ENCODE results near the gene WDR62.
"Not testable (repeated sequence)": the region's sequence is repeated elsewhere in the genome, so short reads cannot be mapped to it uniquely, and the experiment has no call there.

WDR62 gene

DNA sequence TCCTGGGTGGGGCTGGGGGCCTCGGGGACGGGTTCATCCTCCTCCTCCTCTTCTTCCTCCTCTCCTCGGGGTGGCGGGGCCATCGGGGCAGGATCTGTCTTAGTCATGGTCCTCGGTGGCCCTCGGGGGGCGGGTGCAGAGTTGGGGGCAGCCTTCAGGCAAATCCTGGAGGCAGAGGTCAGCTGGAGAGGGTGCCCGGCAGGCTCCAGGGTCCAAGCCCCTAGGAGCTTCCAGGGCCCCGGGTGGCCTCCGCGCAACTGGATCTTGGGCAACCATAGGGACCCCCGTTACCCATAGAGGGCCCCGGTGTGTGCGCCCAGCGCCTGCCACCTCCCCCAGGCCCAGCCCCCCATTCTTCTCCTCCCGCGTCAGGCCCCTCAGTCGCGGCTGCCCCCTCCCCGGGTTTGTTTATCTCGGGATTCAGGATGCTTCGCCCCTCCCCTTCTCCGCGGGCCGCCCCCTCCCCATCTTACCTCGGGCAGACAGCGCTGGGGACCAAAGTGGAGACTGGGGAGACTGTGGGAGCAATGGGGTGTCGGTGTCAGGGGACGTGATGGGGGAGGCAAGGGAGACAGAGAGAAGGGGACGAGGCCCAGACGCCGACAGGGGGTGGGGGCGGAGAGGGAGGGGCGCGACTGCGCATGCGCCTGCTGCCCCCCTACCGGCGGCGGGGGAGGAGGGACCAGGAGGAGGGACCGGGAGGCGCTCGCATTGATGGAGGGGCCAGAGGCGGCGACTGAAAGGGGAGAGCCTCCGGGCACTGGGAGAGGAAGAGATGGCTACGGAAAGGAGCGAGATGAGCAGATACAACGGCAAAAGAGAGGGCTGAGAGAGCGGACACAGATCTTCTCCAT, 22.2 kb upstream of the WDR62 start, which contains the start of gene CLIP3:
CLIP3 (minus strand) TSS at position 623 of the 854 bp plus-strand sequence; CDS start at position 107, 516 bp downstream.
- in situ Hi-C loops (cut with MboI; ENCODE audit: low sequenced_read_pairs), result no loop called here

DNA sequence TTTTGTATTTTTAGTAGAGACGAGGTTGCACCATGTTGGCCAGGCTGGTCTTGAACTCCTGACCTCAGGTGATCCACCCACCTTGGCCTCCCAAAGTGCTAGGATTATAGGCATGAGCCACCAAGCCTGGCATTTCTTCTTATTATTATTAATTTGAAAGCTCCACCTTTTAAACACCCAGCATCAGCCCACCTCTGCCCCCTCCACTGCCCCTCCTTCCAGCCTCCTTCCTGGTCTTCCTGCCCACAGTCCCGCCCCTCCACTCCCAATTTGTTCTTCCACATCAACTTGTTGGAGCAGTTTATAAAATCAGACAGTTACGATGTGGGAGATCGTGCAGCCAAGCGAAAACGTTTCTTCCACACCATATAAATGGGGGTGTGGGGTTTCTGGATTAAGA, 14.2 kb upstream of the WDR62 start:
- in situ Hi-C loops (cut with MboI; ENCODE audit: low sequenced_read_pairs), result no loop called here

DNA sequence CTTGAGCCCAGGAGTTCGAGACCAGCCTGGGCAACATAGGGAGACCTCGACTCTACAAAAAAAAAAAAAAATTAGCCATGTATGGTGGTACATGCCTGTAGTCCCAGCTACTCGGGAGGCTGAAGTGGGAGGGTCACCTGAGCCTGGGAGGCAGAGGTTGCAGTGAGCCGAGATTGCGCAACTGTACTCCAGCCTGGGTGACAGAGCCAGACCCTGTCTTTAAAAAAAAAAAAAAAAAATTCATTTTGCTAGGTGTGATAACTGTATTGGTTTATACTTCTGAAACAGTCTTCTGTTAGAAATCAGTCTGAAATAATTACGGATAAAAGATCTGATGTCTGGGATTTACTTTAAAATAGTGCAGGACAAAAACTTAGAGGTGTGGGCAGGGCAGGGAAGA, 13.6 kb upstream of the WDR62 start:
- in situ Hi-C loops (cut with MboI; ENCODE audit: low sequenced_read_pairs), result not testable (repeated sequence)

DNA sequence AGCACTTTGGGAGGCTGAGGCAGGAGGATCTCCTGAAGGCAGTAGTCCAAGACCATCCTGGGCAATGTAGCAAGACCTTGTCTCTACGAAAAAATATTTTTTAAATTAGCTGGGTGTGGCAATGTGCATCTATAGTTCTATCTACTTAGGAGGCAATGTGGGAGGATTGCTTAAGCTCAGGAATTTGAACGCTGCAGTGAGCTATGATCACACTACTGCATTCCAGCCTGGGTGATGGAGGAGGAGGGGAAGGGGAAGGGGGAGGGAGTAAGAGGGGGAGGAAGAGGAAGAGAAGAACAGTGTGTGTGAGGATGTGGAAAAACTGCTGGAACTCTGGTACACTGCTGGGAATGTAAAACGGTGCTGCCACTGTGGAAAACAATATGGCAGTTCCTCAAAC, 12.9 kb upstream of the WDR62 start:
- in situ Hi-C loops (cut with MboI; ENCODE audit: low sequenced_read_pairs), result no loop called here

DNA sequence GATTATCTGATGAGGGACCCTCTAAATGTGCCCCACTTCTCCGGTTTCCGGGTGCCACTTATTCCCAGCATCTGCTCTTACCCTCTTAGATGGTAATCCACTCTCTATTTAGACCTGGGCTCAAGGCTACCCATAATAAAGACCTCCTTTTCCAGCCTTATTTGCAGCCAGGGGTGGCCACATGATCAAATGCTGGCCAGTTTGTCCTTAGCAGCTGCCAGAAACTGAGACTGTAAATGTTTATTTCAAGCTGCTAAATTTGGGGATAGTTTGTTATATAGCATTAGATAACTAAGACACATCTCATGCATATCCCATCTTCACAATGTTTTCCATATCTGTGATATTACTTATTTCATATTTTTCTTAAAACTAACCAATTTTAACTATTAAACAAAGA, 10.7 kb upstream of the WDR62 start:
- in situ Hi-C loops (cut with MboI; ENCODE audit: low sequenced_read_pairs), result no loop called here

DNA sequence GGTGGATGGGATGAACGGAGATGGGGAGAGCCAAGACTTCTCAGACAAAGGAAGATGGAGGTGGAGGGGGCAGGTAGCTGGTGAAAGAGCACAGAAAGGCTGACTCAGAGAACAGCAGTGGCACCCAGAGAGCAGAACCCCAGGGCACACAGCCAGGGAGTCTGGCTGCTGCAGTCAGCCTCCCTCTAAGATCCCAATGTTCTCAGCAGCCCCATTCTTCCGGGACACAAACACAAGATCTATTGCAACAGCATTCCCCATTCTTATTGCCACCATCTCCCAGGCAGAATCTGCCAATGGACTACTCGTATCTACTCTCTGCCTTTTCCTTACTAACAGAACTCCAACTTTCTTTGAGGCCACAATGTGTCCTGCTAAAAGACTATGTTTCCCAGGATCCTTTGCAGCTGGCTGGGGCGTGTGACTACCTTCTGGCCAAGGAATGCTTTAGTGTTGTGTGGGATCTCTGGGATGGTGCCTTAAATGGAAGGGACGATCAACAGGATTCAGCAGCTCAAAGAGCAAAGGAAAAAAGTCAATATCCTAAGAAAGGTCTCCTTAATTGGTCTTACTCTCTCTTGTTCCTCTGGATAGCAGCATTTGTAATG, 8.2 kb upstream of the WDR62 start:
- in situ Hi-C loops (cut with MboI; ENCODE audit: low sequenced_read_pairs), result no loop called here

DNA sequence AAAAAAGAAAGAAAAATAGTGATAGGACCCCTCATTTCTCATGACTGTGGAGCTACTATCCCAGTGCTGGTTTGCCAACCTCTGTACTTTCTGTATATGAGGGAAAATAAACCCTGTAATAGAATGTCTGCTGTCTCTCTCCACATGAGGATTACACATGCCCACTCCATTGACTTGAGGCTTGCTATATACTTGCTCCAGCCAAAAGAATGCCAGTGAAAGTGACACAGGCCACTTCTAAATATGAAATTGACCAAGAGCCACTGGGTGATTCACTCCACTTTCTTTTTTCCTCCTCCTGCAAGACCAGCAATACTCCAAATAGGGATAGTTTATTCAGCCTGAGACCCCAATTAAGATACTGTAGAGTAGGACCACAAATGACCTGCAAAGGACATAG, 6.9 kb upstream of the WDR62 start:
- in situ Hi-C loops (cut with MboI; ENCODE audit: low sequenced_read_pairs), result no loop called here

DNA sequence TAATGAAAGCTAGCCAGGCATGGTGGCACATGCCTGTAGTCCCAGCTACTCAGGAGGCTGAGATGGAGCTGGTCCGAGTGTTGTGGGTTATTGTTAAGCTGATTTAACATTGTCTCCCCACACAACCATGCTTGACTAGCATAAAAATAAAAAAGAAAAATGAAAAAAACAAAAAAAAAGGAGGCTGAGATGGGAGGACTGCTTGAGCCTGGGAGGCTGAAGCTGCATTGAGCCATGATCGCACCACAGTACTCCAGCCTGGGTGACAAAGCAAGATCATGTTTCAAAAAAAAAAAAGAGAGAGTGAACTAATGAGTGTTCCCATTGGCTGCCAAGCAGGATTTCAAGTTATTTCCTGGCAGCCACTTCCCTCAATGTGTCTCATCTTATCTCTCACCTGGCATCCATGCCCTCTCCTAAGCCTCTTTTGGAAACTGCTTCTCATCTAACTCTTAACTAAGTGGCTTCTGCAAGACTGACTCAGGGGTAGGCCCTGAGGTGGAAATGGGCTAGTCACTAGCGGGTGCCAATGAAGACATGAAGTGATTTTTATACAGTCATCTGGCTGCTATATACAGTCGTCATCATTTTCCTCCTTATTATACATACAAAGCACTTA, 5.5 kb upstream of the WDR62 start:
- in situ Hi-C loops (cut with MboI; ENCODE audit: low sequenced_read_pairs), result no loop called here

DNA sequence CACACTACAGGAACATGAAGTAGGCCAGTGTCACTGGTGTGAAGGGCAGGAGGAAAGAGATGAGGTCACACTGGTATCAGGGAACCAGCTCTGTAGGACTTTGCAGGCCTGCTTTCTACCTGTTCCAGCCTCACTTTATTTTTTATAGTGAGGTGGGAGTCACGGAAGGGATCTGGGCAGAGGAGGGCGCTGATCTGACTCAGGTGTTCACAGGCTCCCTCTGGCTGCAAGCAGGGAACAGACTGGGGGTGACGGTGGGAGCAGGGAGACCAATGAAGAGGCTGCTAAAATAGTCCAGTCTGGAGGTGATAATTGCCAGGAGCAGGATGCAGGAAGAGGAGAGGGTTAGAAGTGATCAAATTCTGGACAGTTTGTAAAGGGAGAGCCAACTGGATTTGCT, 3.5 kb upstream of the WDR62 start:
- in situ Hi-C loops (cut with MboI; ENCODE audit: low sequenced_read_pairs), result no loop called here

DNA sequence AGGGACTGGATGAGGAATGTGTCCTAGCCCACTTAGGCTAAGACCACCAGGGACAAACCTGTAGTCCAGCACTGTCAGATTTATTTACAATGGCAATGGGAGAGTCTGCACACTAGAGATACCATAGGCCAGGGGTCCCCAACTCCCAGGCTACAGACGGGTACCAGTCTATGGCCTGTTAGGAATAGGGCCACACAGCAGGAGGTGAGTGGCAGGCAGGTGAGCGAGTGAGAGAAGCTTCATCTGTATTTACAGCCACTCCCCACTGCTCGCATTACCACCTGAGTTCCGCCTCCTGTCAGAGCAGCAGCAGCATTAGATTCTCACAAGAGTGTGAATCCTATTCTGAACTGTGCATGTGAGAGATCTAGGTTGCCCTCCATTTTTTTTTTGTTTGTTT, 3.1 kb upstream of the WDR62 start:
- in situ Hi-C loops (cut with MboI; ENCODE audit: low sequenced_read_pairs), result no loop called here

DNA sequence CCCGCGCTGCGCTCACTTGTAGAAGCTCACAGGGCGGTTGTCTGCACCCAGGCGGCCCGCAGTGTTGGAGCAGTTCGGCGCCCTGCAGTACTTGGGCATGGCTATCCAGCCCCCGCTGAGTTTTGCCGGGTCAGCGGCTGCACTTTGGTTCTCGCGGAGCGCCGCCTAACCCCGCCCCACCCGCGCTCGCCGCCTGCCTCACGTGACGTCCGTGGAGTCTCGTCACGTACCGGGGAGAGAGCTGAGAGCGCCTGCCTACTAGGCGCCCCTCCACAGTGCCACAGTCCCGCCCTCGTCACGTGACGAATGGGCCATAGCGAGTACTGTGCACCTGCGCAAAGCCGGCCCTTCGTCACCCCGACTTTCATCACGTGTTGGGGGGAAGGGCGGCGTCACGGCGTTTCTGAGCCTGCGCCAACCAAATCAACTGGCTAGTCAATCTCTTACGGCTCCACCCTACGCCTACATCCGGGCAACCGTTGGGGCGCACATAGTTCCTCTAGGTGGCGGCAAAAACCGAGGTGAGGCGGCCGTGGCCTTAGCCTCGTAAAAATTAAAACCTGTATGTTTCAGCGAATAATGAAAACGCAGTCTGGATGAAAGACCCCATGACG, 471 bp upstream of the WDR62 start, which contains the start of gene THAP8:
THAP8 (minus strand) TSS at position 167 of the 614 bp plus-strand sequence; CDS start at position 99, 68 bp downstream.
- in situ Hi-C loops (cut with MboI; ENCODE audit: low sequenced_read_pairs), result no loop called here

DNA sequence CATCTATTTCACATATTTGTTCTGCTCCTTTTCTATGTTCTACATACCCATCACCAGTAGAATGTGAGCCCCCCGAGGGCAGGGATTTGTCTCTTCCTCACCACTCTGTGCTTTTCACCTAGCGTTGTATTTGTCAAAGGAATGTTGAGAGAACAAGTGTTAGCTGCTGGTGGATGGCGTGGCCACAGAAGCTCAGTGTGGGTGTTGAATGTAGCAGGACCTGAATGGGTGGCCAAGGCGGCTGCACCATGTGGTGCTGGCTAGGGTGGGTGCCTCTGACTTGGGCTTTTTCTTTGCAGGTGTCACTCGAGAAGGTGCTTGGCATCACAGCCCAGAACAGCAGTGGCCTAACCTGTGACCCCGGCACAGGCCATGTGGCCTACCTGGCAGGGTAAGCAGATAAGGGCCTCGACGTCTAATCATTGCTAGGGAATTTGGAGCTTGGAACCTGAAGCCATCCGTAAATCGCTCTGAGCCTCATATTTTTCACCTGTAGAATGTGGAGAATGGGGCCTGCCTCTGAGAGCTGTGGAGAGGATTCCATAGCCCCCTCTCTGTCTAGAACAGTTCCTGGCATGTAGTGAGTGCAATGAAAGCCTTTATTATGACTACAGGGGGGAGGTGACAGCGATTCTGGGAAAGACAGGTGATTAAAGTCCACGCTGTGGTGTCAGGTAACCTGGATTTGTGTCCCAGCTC, 3.9 kb downstream of the WDR62 start:
- in situ Hi-C loops (cut with MboI; ENCODE audit: low sequenced_read_pairs), result no loop called here

DNA sequence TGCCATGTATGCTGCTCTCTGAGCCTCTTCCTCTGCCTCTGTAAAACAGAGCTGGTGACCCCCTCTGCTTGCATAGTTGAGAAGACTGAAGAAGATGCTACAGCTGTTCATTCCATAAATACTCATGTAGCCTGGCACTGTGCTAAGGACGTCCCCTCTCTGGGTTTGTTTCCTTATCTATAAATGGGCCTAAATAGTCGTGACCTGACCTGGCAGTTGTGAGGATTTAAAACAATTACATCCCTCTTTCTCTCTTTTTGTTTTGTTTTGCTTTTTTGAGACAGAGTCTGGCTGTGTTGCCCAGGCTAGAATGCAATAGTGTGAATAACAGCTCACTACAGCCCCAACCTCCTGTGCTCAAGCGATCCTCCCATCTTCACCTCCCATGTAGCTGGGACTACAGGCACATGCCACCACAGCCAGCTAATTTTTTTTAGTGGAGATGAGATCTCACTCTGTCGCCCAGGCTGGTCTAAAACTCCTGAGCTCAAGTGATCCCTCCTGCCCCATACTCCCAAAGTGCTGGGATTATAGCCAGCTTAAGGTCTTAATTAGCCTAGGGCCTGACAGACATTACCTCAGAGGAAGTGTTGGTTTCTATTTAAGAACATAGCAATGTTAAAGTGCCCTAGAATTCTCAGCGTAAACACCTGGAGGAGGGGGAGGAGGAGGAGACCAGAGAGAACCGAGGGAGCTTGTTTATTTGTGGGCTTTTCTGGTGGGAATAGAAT, 4.6 kb downstream of the WDR62 start:
- in situ Hi-C loops (cut with MboI; ENCODE audit: low sequenced_read_pairs), result no loop called here

DNA sequence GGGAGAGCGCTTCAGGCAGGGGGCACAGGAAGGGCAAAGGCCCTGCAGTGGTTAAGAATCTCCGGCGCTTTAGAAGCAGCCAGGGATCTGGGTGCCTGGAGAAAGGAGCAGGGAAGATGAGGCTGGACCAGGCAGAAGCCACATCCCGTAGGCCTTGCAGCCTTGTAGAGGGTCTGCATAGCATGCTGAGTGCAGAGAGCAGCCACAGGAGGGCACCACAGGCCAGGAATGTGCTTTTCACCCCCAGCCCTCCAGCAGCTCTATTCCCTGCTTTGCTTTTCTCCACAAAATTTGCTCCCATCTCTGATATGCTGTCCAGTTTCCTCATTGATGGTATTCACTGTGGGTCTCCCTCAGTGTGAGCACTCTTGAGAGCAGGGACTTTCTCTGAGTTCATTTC, 5.7 kb downstream of the WDR62 start:
- in situ Hi-C loops (cut with MboI; ENCODE audit: low sequenced_read_pairs), result no loop called here

DNA sequence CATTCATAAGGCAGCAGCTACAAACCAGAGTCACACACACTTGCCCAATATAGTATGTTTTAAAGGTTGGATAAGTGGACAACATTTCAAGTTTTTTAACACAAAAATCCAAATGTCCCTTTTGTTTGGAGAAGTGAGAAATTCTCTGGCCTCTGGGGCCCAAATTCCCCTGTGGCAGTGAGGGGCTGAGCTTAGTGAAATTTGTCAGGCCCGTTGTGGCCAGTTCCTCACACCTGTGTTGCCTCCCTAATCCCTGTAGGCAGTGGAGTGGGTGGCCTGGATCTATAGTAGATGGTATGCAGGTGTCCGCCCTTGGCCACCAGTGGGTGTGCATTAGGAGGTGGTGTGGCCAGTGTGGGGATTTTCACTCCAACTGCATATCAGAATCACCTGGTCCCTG, 6.7 kb downstream of the WDR62 start:
- in situ Hi-C loops (cut with MboI; ENCODE audit: low sequenced_read_pairs), result no loop called here

DNA sequence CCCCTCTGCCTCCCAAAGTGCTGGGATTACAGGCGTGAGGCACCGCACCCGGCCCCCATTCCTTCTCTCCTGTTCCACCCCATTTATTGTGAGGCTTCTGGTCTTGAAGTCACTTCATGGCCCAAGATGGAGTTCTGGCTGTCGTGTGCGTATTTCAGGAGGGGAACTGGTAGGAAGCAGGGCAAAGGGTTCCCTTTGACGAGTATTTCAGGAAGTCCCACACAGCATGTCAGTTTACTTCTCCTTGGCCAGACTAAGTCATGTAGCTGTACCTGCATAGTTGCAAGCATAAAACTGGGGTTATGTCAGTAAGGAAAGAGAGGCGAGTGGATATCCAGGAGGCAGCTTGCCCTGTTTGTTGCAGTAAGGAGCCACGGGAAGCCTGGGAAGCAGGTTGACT, 10.1 kb downstream of the WDR62 start:
- in situ Hi-C loops (cut with MboI; ENCODE audit: low sequenced_read_pairs), result no loop called here

DNA sequence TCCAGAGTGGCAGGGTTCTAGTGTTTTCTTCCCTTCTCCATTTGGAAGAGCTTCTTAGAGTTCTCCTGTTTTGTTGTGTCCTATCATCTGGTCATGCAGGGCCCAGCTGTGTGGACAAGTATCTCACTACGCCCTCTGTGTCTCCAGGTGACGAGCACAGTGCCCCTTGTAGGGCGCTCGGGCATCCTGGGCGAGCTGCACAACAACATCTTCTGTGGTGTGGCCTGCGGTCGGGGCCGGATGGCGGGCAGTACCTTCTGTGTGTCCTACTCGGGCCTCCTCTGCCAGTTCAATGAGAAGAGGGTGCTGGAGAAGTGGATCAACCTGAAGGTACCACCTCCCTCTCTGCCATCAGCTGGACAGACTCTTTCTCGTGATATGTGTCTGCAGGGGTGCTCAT, 13.0 kb downstream of the WDR62 start:
- in situ Hi-C loops (cut with MboI; ENCODE audit: low sequenced_read_pairs), result no loop called here

DNA sequence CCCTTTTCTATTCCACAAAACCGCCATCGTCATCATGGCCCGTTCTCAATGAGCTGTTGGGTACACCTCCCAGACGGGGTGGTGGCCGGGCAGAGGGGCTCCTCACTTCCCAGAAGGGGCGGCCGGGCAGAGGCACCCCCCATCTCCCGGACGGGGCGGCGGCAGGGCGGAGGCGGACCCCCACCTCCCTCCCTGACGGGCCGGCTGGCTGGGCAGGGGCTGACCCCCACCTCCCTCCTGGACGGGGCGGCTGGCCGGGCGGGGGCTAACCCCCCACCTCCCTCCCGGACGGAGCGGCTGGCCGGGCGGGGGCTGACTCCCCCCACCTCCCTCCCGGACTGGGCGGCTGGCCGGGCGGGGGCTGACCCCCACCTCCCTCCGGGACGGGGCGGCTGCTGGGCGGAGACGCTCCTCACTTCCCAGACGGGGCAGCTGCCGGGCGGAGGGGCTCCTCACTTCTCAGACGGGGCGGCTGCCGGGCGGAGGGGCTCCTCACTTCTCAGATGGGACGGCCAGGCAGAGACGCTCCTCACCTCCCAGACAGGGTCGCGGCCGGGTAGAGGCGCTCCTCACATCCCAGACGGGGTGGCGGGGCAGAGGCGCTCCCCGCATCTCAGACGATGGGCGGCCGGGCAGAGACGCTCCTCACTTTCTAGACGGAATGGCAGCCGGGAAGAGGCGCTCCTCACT, 14.3 kb downstream of the WDR62 start:
- in situ Hi-C loops (cut with MboI; ENCODE audit: low sequenced_read_pairs), result not testable (repeated sequence)

DNA sequence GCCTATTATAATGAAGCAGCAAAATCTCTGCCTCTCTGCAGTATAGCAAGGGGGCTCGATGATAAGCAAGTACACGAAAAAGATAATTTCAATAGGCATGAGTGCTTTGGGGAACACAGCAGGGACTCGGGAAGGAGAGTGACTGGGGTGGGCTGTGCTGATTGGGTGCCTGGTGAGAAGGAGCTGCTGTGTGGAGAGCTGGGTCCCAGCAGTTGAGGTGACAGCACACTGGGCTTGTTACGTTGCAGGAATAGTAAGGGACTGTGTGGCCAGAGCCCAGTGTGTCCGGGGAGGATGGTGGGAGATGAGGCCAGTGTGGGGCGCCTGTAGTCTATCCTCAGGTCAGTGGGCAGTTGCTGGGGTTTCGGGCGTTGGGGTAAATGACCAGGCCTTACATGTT, 17.4 kb downstream of the WDR62 start:
- in situ Hi-C loops (cut with MboI; ENCODE audit: low sequenced_read_pairs), result no loop called here
